ENCODE measurements around the gene ZFYVE21. TPM values are rescaled to one million over a fixed set of nuclear protein-coding genes. Genes with fewer than 3 reads are reported as not detected.

Gene ZFYVE21
- polyA plus RNA-seq, 2 of the 4 experiments (the other 2 are of a cell fraction): 28.7 to 33.0 TPM

DNA sequence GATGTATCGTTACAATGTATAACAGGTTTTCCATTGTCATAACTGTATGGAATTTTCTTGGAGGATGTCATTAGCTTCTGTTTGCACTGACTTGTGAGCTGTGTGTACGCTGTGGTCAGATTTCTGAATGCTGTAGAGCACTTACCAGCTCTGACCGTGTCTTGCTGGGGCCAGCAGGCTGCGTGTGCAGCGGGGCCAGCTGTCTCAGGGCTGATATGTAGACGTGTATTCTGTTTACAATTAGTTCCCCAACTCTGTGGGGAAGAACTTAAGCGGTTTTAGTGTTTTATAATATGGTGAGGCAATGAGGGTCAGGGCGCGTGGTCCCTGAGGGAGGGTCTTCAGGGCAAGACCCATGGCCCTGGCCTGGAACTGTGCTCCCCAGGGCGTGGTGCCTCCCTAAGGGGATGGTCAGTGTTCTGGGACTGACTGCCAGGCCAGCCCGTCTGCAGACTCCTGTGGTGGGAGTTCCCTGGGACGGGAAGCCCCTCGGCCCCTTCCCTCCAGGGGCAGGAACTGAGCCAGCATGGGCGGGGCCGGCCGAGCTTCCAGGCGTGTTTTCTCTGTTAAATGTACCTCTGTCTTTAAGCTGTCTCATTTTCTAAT lies 19.0 kb upstream of the ZFYVE21 start:
- WGBS (ENCODE audit: missing lambda C conversion rate): 73% methylated on average over 17 of the region's 17 CpGs
- ChIA-PET CTCF (interaction anchor here (0.6 to 1.6 kb wide), 2 partner anchors 11 to 32 kb away, joined by 3 read pairs; no protein-coding TSS in a partner anchor), POLR2A (no interaction called here)
- Histone ChIP-seq H3K9me3 (no peaks in the 10 kb centered on the region), H3K4me2 (no peak overlapping the region), H3K27ac (no peak overlapping the region), H3K4me1 (peaks cover 10% of the 10 kb centered on the region; the same call in 2 of the 3 replicates), H3K4me3 (no peak overlapping the region)
- ATAC-seq (no peak), DNase-seq (ENCODE audit: low read depth in 1 of 2, low spot score in 1 of 2) (no peak), FAIRE-seq (no peak)
- no peak for TF ChIP-seq FOSL2 (IDR thresholded peaks at IDR 0.05)
- no peak for TF ChIP-seq FOSL2 (CRISPR knock-in tag; IDR thresholded peaks at IDR 0.05)
- TF ChIP-seq PBX3 (IDR thresholded peaks at IDR 0.05): 0 out of 2 replicates have a peak, but pooled peaks have one; percentile 12
- 0 out of 5 replicates have a peak, but pooled peaks of 1 of the 2 experiments have one; percentile 19 for TF ChIP-seq JUN (IDR thresholded peaks at IDR 0.05)

GRCh38 chr14:103697206-103697602 lies 18.4 kb upstream of the ZFYVE21 start:
- WGBS (ENCODE audit: missing lambda C conversion rate): 64% methylated on average over 3 of the region's 3 CpGs
- ChIA-PET POLR2A (no interaction called here), CTCF (interaction anchor here (1.6 kb wide), 1 partner anchor 11 kb away, joined by 3 read pairs; no protein-coding TSS in a partner anchor)
- Histone ChIP-seq H3K4me1 (peaks cover 10% of the 10 kb centered on the region; the same call in 2 of the 3 replicates), H3K27ac (no peak overlapping the region), H3K9me3 (no peaks in the 10 kb centered on the region), H3K4me3 (no peak overlapping the region), H3K4me2 (no peak overlapping the region)
- ATAC-seq: no peak; a peak in 1 of 6 replicates
- FAIRE-seq: no peak
- no peak for TF ChIP-seq RFX5 (IDR thresholded peaks at IDR 0.05)
- no peak for TF ChIP-seq PBX3 (IDR thresholded peaks at IDR 0.05)
- no peak for TF ChIP-seq POLR2A (IDR thresholded peaks at IDR 0.05; ENCODE audit: low read length)
- no peak for TF ChIP-seq MAX (IDR thresholded peaks at IDR 0.05)
- no peak for DNase-seq (ENCODE audit: low read depth in 1 of 2, low spot score in 1 of 2)

- FAIRE-seq: no peak
- ATAC-seq: peak in 1 of 2 experiments; percentile 3; a peak in 3 of 6 replicates
- H3K4me1 ChIP-seq: peaks cover 9% of the 10 kb centered on the region; the same call in 2 of the 3 replicates
- no peak overlapping the region for H3K4me2 ChIP-seq
- no peak overlapping the region for H3K27ac ChIP-seq
- no peaks in the 10 kb centered on the region for H3K9me3 ChIP-seq
- POLR2A ChIA-PET: no interaction called here
- CTCF ChIA-PET: interaction anchor here (0.6 to 1.6 kb wide), 3 partner anchors 12 to 24 kb away, joined by 3 to 6 read pairs (median 3); no protein-coding TSS in a partner anchor
- WGBS (ENCODE audit: missing lambda C conversion rate): 87% methylated on average over 9 of the region's 14 CpGs
- H3K4me3 ChIP-seq: no peak overlapping the region
- no peak for DNase-seq (ENCODE audit: low read depth in 1 of 2, low spot score in 1 of 2)
- TF ChIP-seq NFE2L2 (conservative IDR thresholded peaks at IDR 0.05; ENCODE audit: low read length) (no peak), ATOH8 (CRISPR knock-in tag; IDR thresholded peaks at IDR 0.05; ENCODE audit: low read depth) (no peak), TP53 (CRISPR knock-in tag; IDR thresholded peaks at IDR 0.05) (no peak)
- TF ChIP-seq, protein P1, sequence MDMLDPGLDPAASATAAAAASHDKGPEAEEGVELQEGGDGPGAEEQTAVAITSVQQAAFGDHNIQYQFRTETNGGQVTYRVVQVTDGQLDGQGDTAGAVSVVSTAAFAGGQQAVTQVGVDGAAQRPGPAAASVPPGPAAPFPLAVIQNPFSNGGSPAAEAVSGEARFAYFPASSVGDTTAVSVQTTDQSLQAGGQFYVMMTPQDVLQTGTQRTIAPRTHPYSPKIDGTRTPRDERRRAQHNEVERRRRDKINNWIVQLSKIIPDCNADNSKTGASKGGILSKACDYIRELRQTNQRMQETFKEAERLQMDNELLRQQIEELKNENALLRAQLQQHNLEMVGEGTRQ (IDR thresholded peaks at IDR 0.05): no peak
Measured at GRCh38 chr14:103697603-103698379, 17.8 kb upstream of the ZFYVE21 start.

All from A549 (cell line).